Small intestine (tissue), 7 donors: Measurements from ENCODE around the gene RAMACL. TPM values are rescaled to one million over a fixed set of nuclear protein-coding genes. Genes with fewer than 3 reads are reported as not detected.
A peak's percentile ranks its signal among the peaks of the same experiment; 100 is the strongest.

Experiments
- DNase-seq, 2 donors: peaks; one replicate each; pipeline versions ENCODE4 v3.0.0 to v3.0.0-alpha.2; 2013
- FAIRE-seq: peaks from 2 replicates; lab custom pipeline; 2012; peaks lifted over from hg19 to GRCh38; lab: Jason Lieb, UNC
- H3K27ac ChIP-seq, 3 donors: one replicate each; pipeline ENCODE4 v1.5.1; 2013; ENCODE audit warnings: low read length in 2 of 3, mild to moderate bottlenecking in 2 of 3, control low read depth in 1 of 3, inconsistent platforms in 1 of 3, low read depth in 1 of 3, moderate library complexity in 1 of 3
- H3K27me3 ChIP-seq, 3 donors: one replicate each; pipeline ENCODE4 v1.6.1; 2013; ENCODE audit warnings: low read length in 3 of 3, inconsistent platforms in 1 of 3; ENCODE audit not compliant: control insufficient read depth in 3 of 3, insufficient read depth in 3 of 3
- H3K36me3 ChIP-seq, 3 donors: one replicate each; pipeline ENCODE4 v1.6.1; 2013; ENCODE audit warnings: low read length in 3 of 3, inconsistent platforms in 1 of 3, low read depth in 1 of 3, mild to moderate bottlenecking in 1 of 3, moderate library complexity in 1 of 3; ENCODE audit not compliant: control insufficient read depth in 3 of 3, insufficient read depth in 2 of 3
- H3K4me1 ChIP-seq, 3 donors: one replicate each; pipeline ENCODE4 v1.6.1; 2013; ENCODE audit warnings: low read length in 2 of 3, inconsistent platforms in 1 of 3, low read depth in 1 of 3, mild to moderate bottlenecking in 1 of 3, moderate library complexity in 1 of 3; ENCODE audit not compliant: control insufficient read depth in 3 of 3, insufficient read depth in 2 of 3
- H3K4me3 ChIP-seq, 3 donors: one replicate each; pipeline ENCODE4 v1.5.1; 2013; ENCODE audit warnings: low read length in 3 of 3, control low read depth in 1 of 3, inconsistent platforms in 1 of 3, low read depth in 1 of 3, mild to moderate bottlenecking in 1 of 3, moderate library complexity in 1 of 3
- H3K9me3 ChIP-seq, 2 donors: one replicate each; pipeline ENCODE4 v1.6.1; 2013; ENCODE audit warnings: low read depth in 1 of 2, low read length in 1 of 2; ENCODE audit not compliant: control insufficient read depth in 2 of 2, insufficient read depth in 1 of 2
- WGBS, 3 donors: extraction: QIAGEN DNeasy Blood & Tissue Kit; methylation state at CpG; one replicate each; pipeline ENCODE4 v1.1.7; 2013; 5-methylcytosine and 5-hydroxymethylcytosine counted together
- polyA plus RNA-seq, 4 donors: library from polyadenylated mRNA; stranded (reverse) in 3 of 4; unstranded in 1 of 4; fragments of 200-250 nt in 3 of 4; fragments of 120-200 nt in 1 of 4; gene quantifications; one replicate each; pipeline versions ENCODE4 v1.2.1 to v1.2.3, GENCODE V29; 2013
- donor health status: healthy with polysubstance abuse.
- donor health status: control.
- donor health status: control.
- donor health status: Bipolar disorder and iron deficiency.
- donor health status: healthy.

The RAMACL gene
- polyA plus RNA-seq, 4 donors, result 0.16 to 0.24 TPM; not detected in 2

DNA sequence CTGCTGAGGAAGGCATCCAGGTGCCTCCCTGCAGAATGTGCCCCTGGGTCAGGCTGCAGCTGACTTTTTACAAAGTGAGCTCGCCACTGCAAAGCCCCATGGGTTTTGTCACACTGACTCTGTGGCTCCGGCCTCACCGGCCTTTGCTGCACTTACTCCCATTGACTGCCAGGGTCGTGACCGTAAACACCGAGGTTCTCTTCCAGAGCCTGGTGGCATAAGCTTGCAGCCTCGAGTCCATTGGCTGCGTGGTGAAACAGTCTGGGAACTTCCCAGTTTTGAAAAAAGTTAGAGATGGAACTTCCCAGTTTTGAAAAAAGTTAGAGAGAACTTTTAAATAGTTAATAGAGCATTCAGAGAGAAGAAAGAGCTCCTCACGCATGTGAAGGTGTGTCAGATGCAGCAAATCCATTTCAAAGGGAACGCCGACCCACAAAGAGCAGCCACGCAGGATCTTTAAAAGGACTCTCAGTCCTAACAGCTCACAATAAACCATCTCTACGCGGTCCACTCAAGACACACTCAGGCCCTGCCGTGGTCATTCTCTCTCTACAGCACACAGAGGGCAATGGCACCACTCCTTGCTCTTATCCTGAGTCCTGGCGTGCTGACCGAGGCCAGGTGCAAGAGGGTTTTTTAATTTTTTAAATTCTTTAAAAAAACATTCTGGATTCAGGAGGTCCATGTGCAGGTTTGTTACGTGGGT is 12.8 kb downstream of the RAMACL start:
- Histone ChIP-seq H3K4me3 (no peak overlapping the region), H3K27ac (no peak overlapping the region), H3K9me3 (no peaks in the 10 kb centered on the region), H3K36me3 (no peaks in the 10 kb centered on the region), H3K4me1 (no peaks in the 10 kb centered on the region), H3K27me3 (no peaks in the 10 kb centered on the region)
- 84 to 87% (median 85%) methylated on average over 18 of the region's 18 CpGs for WGBS, 3 donors
- no peak for FAIRE-seq
- DNase-seq, result no peak

DNA sequence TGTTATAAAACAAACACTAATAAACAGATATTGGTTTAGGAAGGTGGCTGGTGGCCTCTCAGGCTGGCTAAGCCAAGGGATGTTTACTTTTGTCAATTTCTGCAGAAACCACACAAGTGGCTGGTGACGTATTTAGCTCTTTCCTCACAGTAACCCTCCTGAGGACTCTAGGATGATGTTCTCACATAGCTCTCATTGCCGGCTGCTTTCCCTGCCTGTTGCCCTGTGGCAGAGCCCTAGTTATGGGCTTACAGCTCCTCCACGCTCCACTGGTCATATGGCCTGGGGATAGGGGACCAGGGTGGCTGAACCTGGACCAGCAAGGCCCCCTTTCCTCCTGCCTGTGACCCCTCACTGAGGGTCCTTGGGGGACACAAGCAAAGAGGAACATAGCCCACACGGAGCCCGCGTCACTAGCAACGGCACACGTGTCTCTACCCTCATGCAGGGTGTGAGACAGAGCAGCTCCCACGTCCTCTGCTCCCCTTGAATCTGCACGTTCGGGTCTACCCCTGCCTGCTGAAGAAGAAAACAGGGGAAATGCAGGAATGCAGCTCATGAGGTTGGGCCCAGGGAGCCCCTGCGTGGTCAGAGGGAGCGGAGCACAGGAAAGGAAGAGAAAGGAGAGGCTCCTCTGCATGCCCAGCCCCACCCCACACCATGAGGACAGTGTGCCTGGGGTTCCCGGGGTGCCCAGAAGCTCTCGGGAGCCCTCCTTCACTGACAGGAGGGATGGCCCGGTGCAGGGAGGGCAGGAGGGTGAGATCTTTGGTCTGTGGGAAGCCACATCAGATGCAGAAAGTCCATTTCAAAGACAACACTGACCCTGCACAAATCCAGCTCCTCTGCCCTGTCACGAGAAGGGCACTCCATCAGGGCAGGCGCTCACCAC is 13.9 kb downstream of the RAMACL start:
- FAIRE-seq, result no peak
- peak; percentile 6 to 16 for DNase-seq
- Histone ChIP-seq H3K27me3 (no peaks in the 10 kb centered on the region), H3K36me3 (no peaks in the 10 kb centered on the region), H3K27ac (peak overlapping the region in 2 of 3 donors; percentile 0 to 78), H3K4me3 (no peak overlapping the region), H3K4me1 (no peaks in the 10 kb centered on the region), H3K9me3 (no peaks in the 10 kb centered on the region)
- WGBS, 3 donors, result 67 to 84% (median 76%) methylated on average over 18 of the region's 18 CpGs

DNA sequence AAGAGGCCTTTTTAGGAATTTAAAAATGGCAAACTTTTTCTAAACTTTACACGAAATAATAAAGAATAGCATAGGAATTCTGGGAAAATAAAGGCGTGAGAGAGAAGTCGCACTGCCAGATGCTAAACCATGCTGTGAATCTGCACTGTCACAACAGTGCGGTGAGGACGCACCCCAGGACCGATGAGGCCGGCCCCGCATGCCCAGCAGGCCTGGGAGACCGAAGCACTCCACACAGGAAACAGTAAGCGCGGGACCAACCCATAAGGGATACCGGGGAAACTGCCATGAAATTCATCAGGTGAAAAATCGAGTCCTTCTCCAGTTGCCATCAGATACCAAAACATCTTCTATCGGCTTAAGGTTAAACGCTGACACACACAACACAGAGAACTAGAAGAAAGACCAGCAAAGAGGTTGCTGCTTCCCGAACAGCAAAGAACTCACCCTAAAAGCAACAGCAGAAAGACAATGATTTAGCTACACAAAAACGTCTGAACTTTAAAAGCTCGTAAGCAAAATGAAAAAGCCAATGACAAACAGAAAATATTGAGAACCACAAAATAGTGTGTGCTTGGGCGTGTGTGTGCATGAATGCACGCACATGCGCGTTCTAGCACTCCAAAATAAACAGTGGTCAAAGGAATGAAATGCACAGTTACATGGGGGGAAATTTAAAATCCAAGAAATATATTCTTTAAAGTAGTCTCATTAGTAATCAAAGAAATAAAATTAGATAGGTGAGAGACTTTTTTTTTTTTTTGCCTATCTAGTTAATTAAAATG is 15.4 kb downstream of the RAMACL start:
- Histone ChIP-seq H3K4me1 (no peaks in the 10 kb centered on the region), H3K27ac (peak overlapping the region in 1 of 3 donors; percentile 24), H3K9me3 (no peaks in the 10 kb centered on the region), H3K27me3 (no peaks in the 10 kb centered on the region), H3K36me3 (peaks cover 0 to 2% (median 0%) of the 10 kb centered on the region in 3 donors), H3K4me3 (no peak overlapping the region)
- FAIRE-seq, result no peak
- no peak for DNase-seq
- WGBS, 3 donors, result 85 to 88% (median 87%) methylated on average over 22 of the region's 22 CpGs

DNA sequence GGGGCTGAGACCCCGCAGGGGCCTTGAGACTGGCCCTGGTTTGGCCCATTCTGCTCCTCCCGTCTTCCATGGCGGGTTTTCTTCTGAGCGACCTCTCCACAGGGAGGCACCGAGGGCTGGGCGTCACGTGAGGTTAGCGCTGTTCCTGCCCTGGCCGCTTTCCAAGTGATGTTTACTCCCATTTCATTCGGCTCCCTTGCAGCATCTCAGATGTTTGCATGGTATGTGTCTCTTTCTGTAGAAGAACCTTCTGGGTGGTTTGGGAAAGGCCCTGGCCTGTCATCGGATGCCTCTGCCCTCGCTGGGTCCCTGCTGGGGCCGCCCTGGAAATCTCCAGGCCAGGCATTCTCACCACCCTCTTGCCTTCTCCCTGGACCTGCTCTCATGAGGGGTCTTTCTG is 17.3 kb downstream of the RAMACL start:
- Histone ChIP-seq H3K27ac (no peak overlapping the region), H3K4me1 (no peaks in the 10 kb centered on the region), H3K9me3 (no peaks in the 10 kb centered on the region), H3K27me3 (no peaks in the 10 kb centered on the region), H3K36me3 (peaks cover 0 to 2% (median 0%) of the 10 kb centered on the region in 3 donors), H3K4me3 (no peak overlapping the region)
- 83 to 94% (median 92%) methylated on average over 13 of the region's 13 CpGs for WGBS, 3 donors
- FAIRE-seq (no peak), DNase-seq (no peak)

DNA sequence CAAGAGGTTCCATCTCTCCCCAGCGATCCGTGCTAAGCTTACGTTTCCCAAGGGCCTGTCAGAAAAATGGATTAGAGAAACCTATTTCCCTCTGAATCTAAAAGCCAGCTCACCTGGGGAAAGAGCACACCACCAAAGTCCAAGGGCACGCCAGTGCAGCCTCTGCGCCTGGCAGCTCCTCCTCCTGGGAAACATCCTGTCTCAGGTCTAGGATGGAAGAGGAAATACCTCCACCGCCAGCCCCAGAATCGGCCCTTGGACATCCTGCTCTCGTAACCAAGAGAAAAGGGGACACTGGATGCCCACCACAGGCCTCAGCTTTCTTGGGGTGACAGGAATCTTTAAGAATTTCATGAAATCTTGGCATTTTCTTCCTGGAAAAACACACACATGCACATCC is 18.7 kb downstream of the RAMACL start:
- no peaks in the 10 kb centered on the region for H3K27me3 ChIP-seq
- no peaks in the 10 kb centered on the region for H3K4me1 ChIP-seq
- H3K4me3 ChIP-seq, result no peak overlapping the region
- H3K27ac ChIP-seq, result no peak overlapping the region
- H3K9me3 ChIP-seq, result no peaks in the 10 kb centered on the region
- FAIRE-seq (no peak), DNase-seq (no peak)
- H3K36me3 ChIP-seq, result peaks cover 0 to 3% (median 0%) of the 10 kb centered on the region in 3 donors
- WGBS, 3 donors, result 76 to 86% (median 83%) methylated on average over 8 of the region's 8 CpGs

DNA sequence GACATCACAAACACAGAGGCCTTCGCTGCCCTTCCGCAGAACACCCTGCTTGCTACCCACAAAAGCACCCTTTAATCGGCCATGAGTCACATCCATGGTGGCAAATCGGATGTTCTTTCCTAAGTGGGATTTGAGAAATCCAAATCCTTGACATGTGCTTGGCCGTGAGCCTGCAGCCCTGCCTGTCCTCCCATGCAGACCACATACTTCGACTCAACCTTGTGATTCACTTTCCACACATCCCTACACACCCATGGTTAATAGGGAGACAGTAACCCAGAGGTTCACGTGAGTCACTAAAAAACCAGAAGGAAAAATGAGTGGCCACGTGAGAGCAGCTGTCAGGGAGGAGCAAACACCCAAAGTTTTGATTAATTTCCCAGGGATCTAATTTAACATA is 19.4 kb downstream of the RAMACL start:
- H3K36me3 ChIP-seq, result peaks cover 0 to 5% (median 0%) of the 10 kb centered on the region in 3 donors
- H3K27ac ChIP-seq, result no peak overlapping the region
- FAIRE-seq (no peak), DNase-seq (no peak)
- H3K27me3 ChIP-seq, result no peaks in the 10 kb centered on the region
- 78 to 83% (median 80%) methylated on average over 8 of the region's 8 CpGs for WGBS, 3 donors
- H3K9me3 ChIP-seq, result no peaks in the 10 kb centered on the region
- no peaks in the 10 kb centered on the region for H3K4me1 ChIP-seq
- no peak overlapping the region for H3K4me3 ChIP-seq

DNA sequence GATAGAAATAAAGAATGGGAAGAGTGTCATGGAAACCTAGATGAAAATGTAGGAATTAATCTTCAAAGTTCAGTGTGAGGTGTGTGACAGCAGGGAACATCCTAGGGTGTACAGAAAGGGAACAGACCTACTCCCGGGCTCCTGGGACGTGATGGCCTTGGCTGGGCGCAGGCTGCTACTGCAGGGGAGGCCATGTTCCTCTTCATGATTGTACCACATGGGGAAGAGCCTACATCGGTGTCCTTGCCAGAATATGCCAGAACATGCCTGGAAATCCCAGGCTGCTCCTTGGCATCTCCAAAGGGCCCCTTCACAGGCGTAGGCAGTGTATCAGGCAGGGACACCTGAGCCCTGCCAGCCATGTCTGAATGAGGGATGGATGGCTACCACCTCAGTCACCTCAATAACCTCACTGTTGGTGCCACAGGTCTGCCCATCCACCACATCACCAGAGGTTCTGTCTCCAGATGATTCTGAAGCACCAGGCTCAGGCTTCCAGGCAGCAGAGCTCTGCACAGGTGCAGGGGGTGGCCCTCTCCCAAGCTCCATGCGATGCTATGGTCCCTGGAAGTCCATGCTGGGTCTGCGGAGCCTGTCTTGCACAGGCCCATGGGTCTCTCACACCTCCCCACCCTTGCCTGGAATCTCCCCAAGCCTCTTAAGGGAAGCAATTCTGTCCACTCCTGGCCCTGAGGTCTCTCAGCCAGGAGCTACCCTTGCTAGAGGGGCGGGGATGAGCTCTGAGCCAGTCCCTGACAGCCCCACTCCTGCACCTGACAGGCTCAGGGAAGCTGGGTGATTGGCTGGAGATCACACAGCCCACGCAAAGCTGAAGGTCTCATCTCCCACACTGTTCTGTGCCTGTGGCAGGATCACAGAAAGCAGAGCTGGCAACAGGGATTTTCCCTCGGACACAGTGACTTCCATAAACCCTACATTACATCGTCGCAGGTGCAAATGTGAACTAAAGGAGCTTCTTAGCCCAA is 20.2 kb downstream of the RAMACL start:
- H3K4me3 ChIP-seq, result no peak overlapping the region
- H3K36me3 ChIP-seq, result peaks cover 0 to 5% (median 0%) of the 10 kb centered on the region in 3 donors
- WGBS, 3 donors, result 88 to 90% (median 90%) methylated on average over 12 of the region's 12 CpGs
- H3K4me1 ChIP-seq, result no peaks in the 10 kb centered on the region
- DNase-seq, result no peak
- no peak overlapping the region for H3K27ac ChIP-seq
- no peaks in the 10 kb centered on the region for H3K27me3 ChIP-seq
- no peak for FAIRE-seq
- no peaks in the 10 kb centered on the region for H3K9me3 ChIP-seq
